Endodermal cell (in vitro differentiated cells): ENCODE measurements around the gene SPAG6. TPM values are rescaled to one million over a fixed set of nuclear protein-coding genes. Genes with fewer than 3 reads are reported as not detected.

Source experiments
- DNase-seq: peaks from one replicate; pipeline ENCODE4 v3.0.0-alpha.2; 2017
- H3K27ac ChIP-seq: 2 replicates; pipeline ENCODE4 v1.5.1; 2013; ENCODE audit warnings: mild to moderate bottlenecking, low read depth, low read length, moderate library complexity
- H3K27me3 ChIP-seq: 2 replicates; pipeline ENCODE4 v1.6.1; 2013; ENCODE audit warnings: mild to moderate bottlenecking, low read length, moderate library complexity; ENCODE audit not compliant: insufficient read depth, control insufficient read depth, poor library complexity, severe bottlenecking
- H3K36me3 ChIP-seq: 2 replicates; pipeline ENCODE4 v1.7.0; 2013; ENCODE audit warnings: mild to moderate bottlenecking, low read length, moderate library complexity; ENCODE audit not compliant: control insufficient read depth, insufficient read depth
- H3K4me1 ChIP-seq: one replicate; pipeline ENCODE4 v1.7.0; 2013; ENCODE audit warnings: low read length; ENCODE audit not compliant: control insufficient read depth, insufficient read depth
- H3K4me3 ChIP-seq: 2 replicates; pipeline ENCODE4 v1.5.1; 2013; ENCODE audit warnings: mild to moderate bottlenecking, low read length, moderate library complexity
- H3K9ac ChIP-seq: 2 replicates; pipeline ENCODE4 v1.6.1; 2013; ENCODE audit warnings: mild to moderate bottlenecking, low read length, moderate library complexity; ENCODE audit not compliant: poor library complexity, severe bottlenecking; ENCODE audit errors: extremely low read depth
- H3K9me3 ChIP-seq: 2 replicates; pipeline ENCODE4 v1.6.1; 2013; ENCODE audit warnings: mild to moderate bottlenecking, low read length, moderate library complexity; ENCODE audit not compliant: control insufficient read depth
- H3K27ac Mint-ChIP-seq: 2 replicates; pipeline ENCODE4 v1.8.0; 2020; ENCODE audit warnings: mixed read lengths
- H3K27me3 Mint-ChIP-seq: 2 replicates; pipeline ENCODE4 v1.8.0; 2021; ENCODE audit warnings: mild to moderate bottlenecking, mixed read lengths; ENCODE audit not compliant: insufficient read depth
- H3K36me3 Mint-ChIP-seq: 2 replicates; pipeline ENCODE4 v1.8.0; 2020; ENCODE audit warnings: low read depth, mixed read lengths
- H3K4me1 Mint-ChIP-seq: 2 replicates; pipeline ENCODE4 v1.8.0; 2020; ENCODE audit warnings: mixed read lengths
- H3K4me3 Mint-ChIP-seq: 2 replicates; pipeline ENCODE4 v1.8.0; 2020; ENCODE audit warnings: mild to moderate bottlenecking, moderate library complexity, mixed read lengths
- H3K9me3 Mint-ChIP-seq: 2 replicates; pipeline ENCODE4 v1.8.0; 2020; ENCODE audit warnings: mild to moderate bottlenecking, mixed read lengths
- WGBS, 2 experiments: methylation state at CpG; one replicate each; pipeline versions ENCODE4 v1.1.5 to v1.1.7; 2013; ENCODE audit warnings: missing lambda C conversion rate in 2 of 2, mixed read lengths in 1 of 2; ENCODE audit not compliant: insufficient coverage in 1 of 2, insufficient read length in 1 of 2; 5-methylcytosine and 5-hydroxymethylcytosine counted together
- total RNA-seq, 2 donors: library from RNA; stranded (reverse); fragmentation: NEBNext Ultra II Directional in 1 of 2; extraction: Animal tissue kit (Norgen Biotek cat#: 25700) in 1 of 2; gene quantifications; 2 replicates in 1 of 2; 3 replicates in 1 of 2; pipeline ENCODE4 v1.2.1, GENCODE V29; 2021
- TF ChIP-seq, protein P1 (sequence below): fragments of 200-600 bp; sonication (generic); conservative IDR thresholded peaks from 2 replicates; pipeline ENCODE4 v1.5.0; 2021; ENCODE audit warnings: antibody characterized with exemption, mild to moderate bottlenecking

The SPAG6 gene
- total RNA-seq, 2 donors from 2014 or later = 1.1 to 2.1 TPM

DNA sequence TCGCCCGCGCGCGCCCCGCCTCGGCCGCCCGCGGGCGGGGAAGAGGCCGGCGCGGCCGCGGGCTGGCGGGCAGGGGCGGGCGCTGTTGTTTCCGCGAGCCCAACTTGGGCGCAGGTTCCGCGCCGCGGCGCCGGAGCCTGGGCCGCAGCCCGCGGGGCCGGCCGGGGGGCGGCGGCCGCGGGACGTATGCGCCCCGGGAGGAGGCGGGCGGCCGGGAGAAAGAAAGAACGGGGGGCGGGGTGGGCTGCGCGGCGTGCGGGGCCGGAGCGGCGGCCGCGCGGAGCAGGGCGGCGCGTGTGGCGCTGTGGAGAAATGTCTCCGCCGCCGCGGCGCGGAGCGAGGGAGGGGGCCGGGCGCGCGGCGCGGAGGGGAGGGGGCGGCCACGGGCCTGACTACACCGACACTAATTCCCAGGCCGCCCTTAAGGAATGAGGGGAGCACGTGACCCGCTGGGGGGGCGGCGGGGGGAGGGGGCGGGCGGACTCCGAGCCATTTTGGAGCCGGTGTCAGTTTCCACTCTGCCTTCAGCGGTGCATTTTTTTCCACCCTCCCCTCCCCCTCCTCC is 24.6 kb upstream of the SPAG6 start, which contains the start of gene BMI1:
BMI1 (plus strand) TSS at position 509 of the 565 bp plus-strand sequence. CDS start 5,351 bp downstream, outside the sequence.
- H3K4me3 Mint-ChIP-seq = peak within 1 kb of the TSS; percentile 79
- peaks cover 39% of the 10 kb centered on the region for H3K4me1 Mint-ChIP-seq
- H3K27me3 Mint-ChIP-seq = peaks cover 77% of the 10 kb centered on the region
- no peaks in the 10 kb centered on the region for H3K36me3 ChIP-seq
- DNase-seq = peak; percentile 92
- WGBS, 2 experiments = 0% methylated on average over 7 to 75 of the region's 85 CpGs
- no peaks in the 10 kb centered on the region for H3K9me3 Mint-ChIP-seq
- H3K27ac ChIP-seq = peak within 1 kb of the TSS; percentile 66
- H3K36me3 Mint-ChIP-seq = no peaks in the 10 kb centered on the region
- H3K27ac Mint-ChIP-seq = no peak within 1 kb of the TSS
- H3K4me3 ChIP-seq = peak within 1 kb of the TSS; percentile 86
- H3K9ac ChIP-seq = no peak within 1 kb of the TSS
- H3K27me3 ChIP-seq = peaks cover 73% of the 10 kb centered on the region
- H3K9me3 ChIP-seq = no peaks in the 10 kb centered on the region
- H3K4me1 ChIP-seq = peaks cover 3% of the 10 kb centered on the region
- TF ChIP-seq, protein P1, sequence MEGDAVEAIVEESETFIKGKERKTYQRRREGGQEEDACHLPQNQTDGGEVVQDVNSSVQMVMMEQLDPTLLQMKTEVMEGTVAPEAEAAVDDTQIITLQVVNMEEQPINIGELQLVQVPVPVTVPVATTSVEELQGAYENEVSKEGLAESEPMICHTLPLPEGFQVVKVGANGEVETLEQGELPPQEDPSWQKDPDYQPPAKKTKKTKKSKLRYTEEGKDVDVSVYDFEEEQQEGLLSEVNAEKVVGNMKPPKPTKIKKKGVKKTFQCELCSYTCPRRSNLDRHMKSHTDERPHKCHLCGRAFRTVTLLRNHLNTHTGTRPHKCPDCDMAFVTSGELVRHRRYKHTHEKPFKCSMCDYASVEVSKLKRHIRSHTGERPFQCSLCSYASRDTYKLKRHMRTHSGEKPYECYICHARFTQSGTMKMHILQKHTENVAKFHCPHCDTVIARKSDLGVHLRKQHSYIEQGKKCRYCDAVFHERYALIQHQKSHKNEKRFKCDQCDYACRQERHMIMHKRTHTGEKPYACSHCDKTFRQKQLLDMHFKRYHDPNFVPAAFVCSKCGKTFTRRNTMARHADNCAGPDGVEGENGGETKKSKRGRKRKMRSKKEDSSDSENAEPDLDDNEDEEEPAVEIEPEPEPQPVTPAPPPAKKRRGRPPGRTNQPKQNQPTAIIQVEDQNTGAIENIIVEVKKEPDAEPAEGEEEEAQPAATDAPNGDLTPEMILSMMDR = no peak

DNA sequence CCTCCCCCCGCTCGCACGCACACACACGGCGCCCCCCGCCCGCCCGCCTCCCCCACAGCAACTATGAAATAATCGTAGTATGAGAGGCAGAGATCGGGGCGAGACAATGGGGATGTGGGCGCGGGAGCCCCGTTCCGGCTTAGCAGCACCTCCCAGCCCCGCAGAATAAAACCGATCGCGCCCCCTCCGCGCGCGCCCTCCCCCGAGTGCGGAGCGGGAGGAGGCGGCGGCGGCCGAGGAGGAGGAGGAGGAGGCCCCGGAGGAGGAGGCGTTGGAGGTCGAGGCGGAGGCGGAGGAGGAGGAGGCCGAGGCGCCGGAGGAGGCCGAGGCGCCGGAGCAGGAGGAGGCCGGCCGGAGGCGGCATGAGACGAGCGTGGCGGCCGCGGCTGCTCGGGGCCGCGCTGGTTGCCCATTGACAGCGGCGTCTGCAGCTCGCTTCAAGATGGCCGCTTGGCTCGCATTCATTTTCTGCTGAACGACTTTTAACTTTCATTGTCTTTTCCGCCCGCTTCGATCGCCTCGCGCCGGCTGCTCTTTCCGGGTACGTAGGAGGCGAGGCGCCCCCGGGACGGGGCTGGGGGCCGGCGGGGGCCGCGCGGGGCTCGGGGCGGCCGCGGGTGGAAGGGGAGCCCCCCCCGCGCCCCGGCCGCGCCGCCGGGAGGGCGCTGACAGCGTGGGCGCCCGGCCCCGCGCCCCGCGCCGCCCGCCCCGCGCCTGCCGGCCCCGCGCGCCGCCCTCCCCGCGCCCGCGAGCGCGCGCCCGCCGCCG is 24.0 kb upstream of the SPAG6 start:
- H3K27ac Mint-ChIP-seq = no peak overlapping the region
- H3K4me1 Mint-ChIP-seq = peaks cover 41% of the 10 kb centered on the region
- H3K36me3 Mint-ChIP-seq = no peaks in the 10 kb centered on the region
- Histone ChIP-seq H3K4me3 (peak overlapping the region; percentile 72), H3K27ac (peak overlapping the region; percentile 66), H3K4me1 (peaks cover 3% of the 10 kb centered on the region), H3K36me3 (peaks cover under 1% of the 10 kb centered on the region), H3K9ac (no peak overlapping the region), H3K9me3 (no peaks in the 10 kb centered on the region), H3K27me3 (peaks cover 77% of the 10 kb centered on the region)
- H3K4me3 Mint-ChIP-seq = peak overlapping the region; percentile 79
- DNase-seq = peak; percentile 88
- peaks cover 80% of the 10 kb centered on the region for H3K27me3 Mint-ChIP-seq
- TF ChIP-seq, protein P1 = no peak
- WGBS, 2 experiments = 0% methylated on average over 9 to 106 of the region's 114 CpGs
- H3K9me3 Mint-ChIP-seq = no peaks in the 10 kb centered on the region

DNA sequence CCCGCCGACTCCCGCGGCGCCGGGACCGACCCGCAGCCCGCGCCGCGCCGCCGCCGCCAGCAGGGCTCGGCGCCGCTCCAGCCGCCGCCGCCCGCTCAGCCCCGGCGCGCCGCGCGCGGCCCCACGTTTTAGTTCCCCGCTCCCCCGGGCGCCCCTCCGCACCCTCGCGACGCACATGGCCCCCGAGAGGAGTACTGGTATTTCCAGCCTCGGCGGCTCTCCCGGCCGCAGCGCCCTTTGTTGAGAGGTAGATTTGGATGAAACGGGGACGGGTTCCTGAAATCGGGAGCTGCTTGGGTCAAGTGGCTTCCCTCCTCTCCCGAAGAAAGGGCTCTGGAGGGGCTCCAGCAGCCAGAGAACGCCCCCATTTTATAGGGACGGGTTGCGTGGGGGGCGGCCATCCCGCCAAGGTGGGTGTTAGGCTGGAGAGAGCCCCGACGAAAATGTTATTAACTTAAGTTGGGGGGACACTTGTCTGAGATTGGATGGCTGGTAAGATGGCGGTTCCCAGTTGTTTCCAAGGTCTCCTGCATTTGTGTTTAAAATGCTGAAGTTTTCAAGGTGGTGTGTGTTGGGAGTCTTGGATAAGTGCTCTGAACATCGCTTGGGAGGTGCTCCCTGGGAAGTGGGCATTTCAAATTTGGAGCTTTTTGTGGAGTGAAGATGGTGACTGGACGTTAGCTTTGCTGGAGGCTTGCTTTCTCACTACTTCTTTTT is 23.2 kb upstream of the SPAG6 start:
- Histone ChIP-seq H3K9ac (peak overlapping the region; percentile 45), H3K9me3 (no peaks in the 10 kb centered on the region), H3K36me3 (peaks cover 7% of the 10 kb centered on the region), H3K27ac (no peak overlapping the region), H3K4me3 (peak overlapping the region; percentile 86), H3K4me1 (peaks cover 3% of the 10 kb centered on the region), H3K27me3 (peaks cover 79% of the 10 kb centered on the region)
- TF ChIP-seq, protein P1 = no peak
- Mint-ChIP-seq H3K9me3 (no peaks in the 10 kb centered on the region), H3K4me3 (peak overlapping the region; percentile 79), H3K27me3 (peaks cover 81% of the 10 kb centered on the region), H3K36me3 (peaks cover 4% of the 10 kb centered on the region), H3K27ac (peak overlapping the region; percentile 9), H3K4me1 (peaks cover 37% of the 10 kb centered on the region)
- peak; percentile 79 for DNase-seq
- 0% methylated on average over 8 to 57 of the region's 57 CpGs for WGBS, 2 experiments
